HepG2 (cell line): ENCODE data around the gene KCNF1. TPM values are rescaled to one million over a fixed set of nuclear protein-coding genes. Genes with fewer than 3 reads are reported as not detected.
A peak's percentile ranks its signal among the peaks of the same experiment; 100 is the strongest.

Experiments
- AGO1 ChIP-seq: fragments of 200-400 bp; formaldehyde crosslinking; IDR thresholded peaks from 2 replicates; pipeline ENCODE4 v1.6.1; 2017; ENCODE audit warnings: mild to moderate bottlenecking, low read depth, low read length, moderate library complexity; ENCODE audit not compliant: poor library complexity, severe bottlenecking
- AHR ChIP-seq: IDR thresholded peaks from 2 replicates; pipeline ENCODE4 v1.6.1; 2018; ENCODE audit warnings: missing genetic modification reagents, missing compliant biosample characterization
- CEBPB ChIP-seq: IDR thresholded peaks from 2 replicates; pipeline ENCODE4 v1.6.1; 2011; ENCODE audit warnings: low read depth, low read length, improper control_type of control experiment, borderline replicate concordance
- CHD2 ChIP-seq: IDR thresholded peaks from 2 replicates; pipeline ENCODE4 v1.6.1; 2011; ENCODE audit warnings: low read depth, low read length, improper control_type of control experiment
- E2F5 ChIP-seq: sonication (generic); formaldehyde crosslinking; conservative IDR thresholded peaks from 2 replicates; pipeline ENCODE4 v1.4.0; 2020; ENCODE audit warnings: missing genetic modification reagents
- EED ChIP-seq: sonication (generic); formaldehyde crosslinking; IDR thresholded peaks from 2 replicates; pipeline ENCODE4 v1.5.0; 2020; ENCODE audit warnings: mild to moderate bottlenecking, missing genetic modification reagents
- HIC2 ChIP-seq: sonication (generic); formaldehyde crosslinking; IDR thresholded peaks from 2 replicates; pipeline ENCODE4 v1.9.0; 2022; ENCODE audit warnings: low read depth, missing genetic modification reagents
- HOXD1 ChIP-seq: sonication (generic); formaldehyde crosslinking; IDR thresholded peaks from 2 replicates; pipeline ENCODE4 v1.5.0; 2020; ENCODE audit warnings: missing genetic modification reagents
- KIAA2018 ChIP-seq: sonication (generic); formaldehyde crosslinking; IDR thresholded peaks from 2 replicates; pipeline ENCODE4 v1.5.0; 2020; ENCODE audit warnings: mild to moderate bottlenecking, missing genetic modification reagents, borderline replicate concordance
- PAF1 ChIP-seq: IDR thresholded peaks from 2 replicates; pipeline ENCODE4 v1.6.1; 2016; ENCODE audit warnings: missing genetic modification reagents, missing compliant biosample characterization
- POLR2AphosphoS5 ChIP-seq: IDR thresholded peaks from 2 replicates; pipeline ENCODE4 v1.6.1; 2012; ENCODE audit warnings: low read depth, low read length
- PRPF4 ChIP-seq: fragments of 200-400 bp; formaldehyde crosslinking; IDR thresholded peaks from 2 replicates; pipeline ENCODE4 v1.6.1; 2016; ENCODE audit warnings: low read length, low read depth; ENCODE audit not compliant: poor library complexity, severe bottlenecking
- REL ChIP-seq: sonication (generic); formaldehyde crosslinking; conservative IDR thresholded peaks from 2 replicates; pipeline ENCODE4 v1.8.0; 2022; ENCODE audit warnings: mild to moderate bottlenecking, missing genetic modification reagents, moderate library complexity
- SRSF9 ChIP-seq: fragments of 200-400 bp; formaldehyde crosslinking; IDR thresholded peaks from 2 replicates; pipeline ENCODE4 v1.6.1; 2018; ENCODE audit warnings: borderline replicate concordance, mild to moderate bottlenecking, low read depth, low read length; ENCODE audit not compliant: insufficient read depth, poor library complexity, severe bottlenecking
- TARDBP ChIP-seq: sonication (generic); formaldehyde crosslinking; IDR thresholded peaks from 2 replicates; pipeline ENCODE4 v1.8.0; 2022; ENCODE audit warnings: mild to moderate bottlenecking, missing genetic modification reagents
- ZNF251 ChIP-seq: sonication (generic); formaldehyde crosslinking; IDR thresholded peaks from 2 replicates; pipeline ENCODE4 v1.9.0; 2021; ENCODE audit warnings: mild to moderate bottlenecking, missing genetic modification reagents
- polyA plus RNA-seq, 8 experiments: library from polyadenylated mRNA; depleted of rRNA in 3 of 8; stranded (reverse) in 7 of 8; unstranded in 1 of 8; fragments of >200 nt; fragmentation: Illumina TruSeq in 4 of 8; extraction: Trizol in 4 of 8; gene quantifications; 2 replicates each; pipeline versions ENCODE4 v1.2.1 to v1.2.3, GENCODE V29; 2011 to 2016; ENCODE audit warnings: low read depth in 4 of 8, missing spikeins in 1 of 8, mixed read lengths in 1 of 8; ENCODE audit not compliant: insufficient read depth in 1 of 8
- total RNA-seq, 5 experiments: library from RNA; depleted of rRNA; stranded (reverse); fragments of >200 nt; fragmentation: Illumina TruSeq; extraction: Trizol; gene quantifications; 2 replicates each; pipeline ENCODE4 v1.2.3, GENCODE V29; 2016; ENCODE audit warnings: low read depth in 1 of 5

Gene KCNF1
- total and polyA plus RNA-seq, 2 of the 13 experiments (the other 11 are each of a cell fraction or from before 2014, with no cell fraction given): 0.09 to 0.12 TPM

- no peak for TF ChIP-seq HIC2 (CRISPR knock-in tag)
- TF ChIP-seq TARDBP (CRISPR knock-in tag): peak; percentile 89
- no peak for TF ChIP-seq AHR
- no peak for TF ChIP-seq AGO1
- TF ChIP-seq CHD2: no peak
- TF ChIP-seq KIAA2018 (CRISPR knock-in tag): no peak
- TF ChIP-seq E2F5 (CRISPR knock-in tag): no peak
- peak; percentile 80 for TF ChIP-seq CEBPB
- TF ChIP-seq SRSF9: no peak
- TF ChIP-seq HOXD1 (CRISPR knock-in tag): no peak; the same call in 1 of the 2 replicates
- no peak for TF ChIP-seq PAF1 (CRISPR knock-in tag)
- TF ChIP-seq POLR2AphosphoS5: no peak
- no peak for TF ChIP-seq EED
- no peak for TF ChIP-seq REL
- TF ChIP-seq ZNF251 (CRISPR knock-in tag): no peak
- TF ChIP-seq PRPF4: no peak
These were observed 24.5 kb downstream of the KCNF1 start (continued) for GRCh38 chr2:10935953-10936942.
